ENCODE data around the gene OAS2. TPM values are rescaled to one million over a fixed set of nuclear protein-coding genes. Genes with fewer than 3 reads are reported as not detected.

OAS2 gene
- total and polyA plus RNA-seq, 2 experiments from 2014 or later = 0.54 to 0.56 TPM

DNA sequence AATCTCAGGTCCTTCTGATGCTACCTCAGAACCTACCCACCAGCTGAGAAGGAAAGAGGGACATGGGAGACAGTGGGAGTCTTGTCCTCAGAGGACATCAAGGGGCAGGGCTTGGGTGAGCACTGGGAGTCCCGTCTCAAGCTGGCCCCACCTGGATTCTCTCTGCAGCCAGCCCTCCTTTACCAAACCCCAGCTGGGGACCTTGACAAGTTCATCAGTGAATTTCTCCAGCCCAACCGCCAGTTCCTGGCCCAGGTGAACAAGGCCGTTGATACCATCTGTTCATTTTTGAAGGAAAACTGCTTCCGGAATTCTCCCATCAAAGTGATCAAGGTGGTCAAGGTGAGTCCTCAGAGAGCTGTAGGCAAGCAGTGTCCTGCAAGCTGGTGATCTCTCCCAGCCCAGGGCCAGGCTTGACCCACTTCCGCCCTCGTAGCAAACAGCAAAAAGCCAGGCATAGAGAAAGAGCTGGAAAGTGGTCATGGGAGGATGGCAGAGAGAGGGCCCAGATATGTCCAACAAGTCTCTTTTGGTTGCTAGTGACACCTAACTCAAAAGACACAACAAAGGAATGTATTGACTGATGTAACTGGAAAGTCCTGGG, 14.2 kb upstream of the OAS2 start:
- no peak overlapping the region for H3K4me3 ChIP-seq
- H3K4me2 ChIP-seq (ENCODE audit: unreplicated experiment) = no peak overlapping the region
- in situ Hi-C loops (cut with MboI) = no loop called here
- no peaks in the 10 kb centered on the region for H3K4me1 ChIP-seq (ENCODE audit: insufficient read depth)
- H3K27ac ChIP-seq = no peak overlapping the region
- H3K27me3 ChIP-seq (replicated peaks; ENCODE audit: insufficient read depth) = no peaks in the 10 kb centered on the region
- H2AFZ ChIP-seq = no peak overlapping the region
- H3K9ac ChIP-seq = no peak overlapping the region
- DNase-seq = no peak
- no peaks in the 10 kb centered on the region for H3K9me2 ChIP-seq (ENCODE audit: insufficient read depth)
- WGBS, 2 experiments (ENCODE audit: low coverage in 1 of 2, low lambda C conversion rate in 2 of 2, missing lambda C conversion rate in 2 of 2) = 80 to 89% methylated on average over 6 of the region's 6 CpGs
- H3K79me2 ChIP-seq (ENCODE audit: insufficient read depth) = no peaks in the 10 kb centered on the region
- H3K9me3 ChIP-seq (ENCODE audit: low read depth) = no peaks in the 10 kb centered on the region
- TF ChIP-seq EZH2 (IDR thresholded peaks at IDR 0.05; ENCODE audit: insufficient read depth, poor library complexity, severe bottlenecking) (no peak), EZH2phosphoT487 (IDR thresholded peaks at IDR 0.05; ENCODE audit: insufficient read depth, low read depth) (no peak)
- no peaks in the 10 kb centered on the region for H4K20me1 ChIP-seq (ENCODE audit: insufficient read depth)
- H3K36me3 ChIP-seq (ENCODE audit: low read depth) = no peaks in the 10 kb centered on the region
- H3F3A ChIP-seq (ENCODE audit: insufficient read depth) = no peaks in the 10 kb centered on the region

GRCh38 chr12:112964915-112965314, 13.4 kb upstream of the OAS2 start:
- in situ Hi-C loops (cut with MboI) = no loop called here
- Histone ChIP-seq H3K79me2 (ENCODE audit: insufficient read depth) (no peaks in the 10 kb centered on the region), H3K9ac (no peak overlapping the region), H3K9me3 (ENCODE audit: low read depth) (no peaks in the 10 kb centered on the region), H4K20me1 (ENCODE audit: insufficient read depth) (no peaks in the 10 kb centered on the region), H3K4me2 (ENCODE audit: unreplicated experiment) (no peak overlapping the region), H3K4me3 (no peak overlapping the region), H3K27ac (no peak overlapping the region), H3K27me3 (replicated peaks; ENCODE audit: insufficient read depth) (no peaks in the 10 kb centered on the region), H3F3A (ENCODE audit: insufficient read depth) (no peaks in the 10 kb centered on the region), H3K9me2 (ENCODE audit: insufficient read depth) (no peaks in the 10 kb centered on the region), H3K36me3 (ENCODE audit: low read depth) (no peaks in the 10 kb centered on the region), H3K4me1 (ENCODE audit: insufficient read depth) (no peaks in the 10 kb centered on the region), H2AFZ (no peak overlapping the region)
- WGBS, 2 experiments (ENCODE audit: low coverage in 1 of 2, low lambda C conversion rate in 2 of 2, missing lambda C conversion rate in 2 of 2) = 64 to 67% methylated on average over 4 of the region's 4 CpGs
- TF ChIP-seq EZH2 (IDR thresholded peaks at IDR 0.05; ENCODE audit: insufficient read depth, poor library complexity, severe bottlenecking) = no peak
- no peak for TF ChIP-seq EZH2phosphoT487 (IDR thresholded peaks at IDR 0.05; ENCODE audit: insufficient read depth, low read depth)
- DNase-seq = no peak

GRCh38 chr12:112965643-112966042, 12.7 kb upstream of the OAS2 start:
- no peak overlapping the region for H3K27ac ChIP-seq
- no peak for DNase-seq
- no peaks in the 10 kb centered on the region for H4K20me1 ChIP-seq (ENCODE audit: insufficient read depth)
- H3K4me1 ChIP-seq (ENCODE audit: insufficient read depth) = no peaks in the 10 kb centered on the region
- H3K36me3 ChIP-seq (ENCODE audit: low read depth) = no peaks in the 10 kb centered on the region
- 85 to 92% methylated on average over 15 of the region's 15 CpGs for WGBS, 2 experiments (ENCODE audit: low coverage in 1 of 2, low lambda C conversion rate in 2 of 2, missing lambda C conversion rate in 2 of 2)
- H3K9me2 ChIP-seq (ENCODE audit: insufficient read depth) = no peaks in the 10 kb centered on the region
- no peaks in the 10 kb centered on the region for H3K27me3 ChIP-seq (replicated peaks; ENCODE audit: insufficient read depth)
- H3K9ac ChIP-seq = no peak overlapping the region
- in situ Hi-C loops (cut with MboI) = no loop called here
- H3K4me2 ChIP-seq (ENCODE audit: unreplicated experiment) = no peak overlapping the region
- H3K4me3 ChIP-seq = no peak overlapping the region
- no peaks in the 10 kb centered on the region for H3F3A ChIP-seq (ENCODE audit: insufficient read depth)
- no peak for TF ChIP-seq EZH2phosphoT487 (IDR thresholded peaks at IDR 0.05; ENCODE audit: insufficient read depth, low read depth)
- TF ChIP-seq EZH2 (IDR thresholded peaks at IDR 0.05; ENCODE audit: insufficient read depth, poor library complexity, severe bottlenecking) = no peak
- H2AFZ ChIP-seq = no peak overlapping the region
- no peaks in the 10 kb centered on the region for H3K9me3 ChIP-seq (ENCODE audit: low read depth)
- H3K79me2 ChIP-seq (ENCODE audit: insufficient read depth) = no peaks in the 10 kb centered on the region

GRCh38 chr12:112967306-112967705, 11.0 kb upstream of the OAS2 start:
- H4K20me1 ChIP-seq (ENCODE audit: insufficient read depth) = no peaks in the 10 kb centered on the region
- no peak overlapping the region for H3K9ac ChIP-seq
- H3F3A ChIP-seq (ENCODE audit: insufficient read depth) = no peaks in the 10 kb centered on the region
- in situ Hi-C loops (cut with MboI) = no loop called here
- H3K36me3 ChIP-seq (ENCODE audit: low read depth) = no peaks in the 10 kb centered on the region
- H3K4me1 ChIP-seq (ENCODE audit: insufficient read depth) = no peaks in the 10 kb centered on the region
- H3K27me3 ChIP-seq (replicated peaks; ENCODE audit: insufficient read depth) = no peaks in the 10 kb centered on the region
- no peak overlapping the region for H3K4me3 ChIP-seq
- H3K27ac ChIP-seq = no peak overlapping the region
- H3K79me2 ChIP-seq (ENCODE audit: insufficient read depth) = no peaks in the 10 kb centered on the region
- no peak for TF ChIP-seq EZH2phosphoT487 (IDR thresholded peaks at IDR 0.05; ENCODE audit: insufficient read depth, low read depth)
- TF ChIP-seq EZH2 (IDR thresholded peaks at IDR 0.05; ENCODE audit: insufficient read depth, poor library complexity, severe bottlenecking) = no peak
- WGBS, 2 experiments (ENCODE audit: low coverage in 1 of 2, low lambda C conversion rate in 2 of 2, missing lambda C conversion rate in 2 of 2) = 75 to 80% methylated on average over 9 of the region's 9 CpGs
- no peak overlapping the region for H3K4me2 ChIP-seq (ENCODE audit: unreplicated experiment)
- DNase-seq = no peak
- H3K9me2 ChIP-seq (ENCODE audit: insufficient read depth) = no peaks in the 10 kb centered on the region
- no peaks in the 10 kb centered on the region for H3K9me3 ChIP-seq (ENCODE audit: low read depth)
- H2AFZ ChIP-seq = no peak overlapping the region

GRCh38 chr12:112967858-112968257, 10.5 kb upstream of the OAS2 start:
- H3K9me3 ChIP-seq (ENCODE audit: low read depth) = no peaks in the 10 kb centered on the region
- WGBS, 2 experiments (ENCODE audit: low coverage in 1 of 2, low lambda C conversion rate in 2 of 2, missing lambda C conversion rate in 2 of 2) = 85 to 86% methylated on average over 7 of the region's 7 CpGs
- no peaks in the 10 kb centered on the region for H3K9me2 ChIP-seq (ENCODE audit: insufficient read depth)
- no peaks in the 10 kb centered on the region for H3K79me2 ChIP-seq (ENCODE audit: insufficient read depth)
- H2AFZ ChIP-seq = no peak overlapping the region
- no peak overlapping the region for H3K27ac ChIP-seq
- no peak overlapping the region for H3K4me3 ChIP-seq
- no peaks in the 10 kb centered on the region for H3K4me1 ChIP-seq (ENCODE audit: insufficient read depth)
- no peaks in the 10 kb centered on the region for H3F3A ChIP-seq (ENCODE audit: insufficient read depth)
- H3K4me2 ChIP-seq (ENCODE audit: unreplicated experiment) = no peak overlapping the region
- H4K20me1 ChIP-seq (ENCODE audit: insufficient read depth) = no peaks in the 10 kb centered on the region
- in situ Hi-C loops (cut with MboI) = no loop called here
- no peak for DNase-seq
- TF ChIP-seq EZH2phosphoT487 (IDR thresholded peaks at IDR 0.05; ENCODE audit: insufficient read depth, low read depth) (no peak), EZH2 (IDR thresholded peaks at IDR 0.05; ENCODE audit: insufficient read depth, poor library complexity, severe bottlenecking) (no peak)
- no peaks in the 10 kb centered on the region for H3K36me3 ChIP-seq (ENCODE audit: low read depth)
- no peaks in the 10 kb centered on the region for H3K27me3 ChIP-seq (replicated peaks; ENCODE audit: insufficient read depth)
- no peak overlapping the region for H3K9ac ChIP-seq
